ENCODE measurements around the gene NR3C2. TPM values are rescaled to one million over a fixed set of nuclear protein-coding genes. Genes with fewer than 3 reads are reported as not detected.
"Not testable (repeated sequence)": the region's sequence is repeated elsewhere in the genome, so short reads cannot be mapped to it uniquely, and the experiment has no call there.

NR3C2 gene
- polyA plus RNA-seq, 1 donor: 6.8 TPM

GRCh38 chr4:148089624-148090023 is 352.6 kb downstream of the NR3C2 start:
- DNase-seq: no peak
- WGBS (ENCODE audit: insufficient coverage, low lambda C conversion rate): no CpG with 5 or more reads among the region's 6 CpGs
- H3K36me3 ChIP-seq (ENCODE audit: control insufficient read depth, insufficient read depth, low read length): no peaks in the 10 kb centered on the region
- no peaks in the 10 kb centered on the region for H3K27me3 ChIP-seq (ENCODE audit: control insufficient read depth, insufficient read depth, low read length)
- no peak overlapping the region for H3K4me3 ChIP-seq (ENCODE audit: low read length)
- H3K4me1 ChIP-seq (ENCODE audit: control insufficient read depth, insufficient read depth, low read length): no peaks in the 10 kb centered on the region
- no peak overlapping the region for H3K27ac ChIP-seq (ENCODE audit: low read length)
- H3K9me3 ChIP-seq (ENCODE audit: control insufficient read depth, low read depth, low read length): no peaks in the 10 kb centered on the region

- WGBS (ENCODE audit: insufficient coverage, low lambda C conversion rate): no CpG with 5 or more reads among the region's 4 CpGs
- not testable (repeated sequence) for H3K9me3 ChIP-seq (ENCODE audit: control insufficient read depth, low read depth, low read length); H3K27me3 ChIP-seq (ENCODE audit: control insufficient read depth, insufficient read depth, low read length); H3K4me1 ChIP-seq (ENCODE audit: control insufficient read depth, insufficient read depth, low read length); H3K4me3 ChIP-seq (ENCODE audit: low read length); DNase-seq; H3K27ac ChIP-seq (ENCODE audit: low read length)
- H3K36me3 ChIP-seq (ENCODE audit: control insufficient read depth, insufficient read depth, low read length): peaks cover 14% of the 10 kb centered on the region
These were observed 359.1 kb downstream of the NR3C2 start for GRCh38 chr4:148083073-148083472.

- Histone ChIP-seq H3K9me3 (ENCODE audit: control insufficient read depth, low read depth, low read length) (no peaks in the 10 kb centered on the region), H3K4me3 (ENCODE audit: low read length) (no peak overlapping the region), H3K36me3 (ENCODE audit: control insufficient read depth, insufficient read depth, low read length) (peaks cover 14% of the 10 kb centered on the region), H3K27ac (ENCODE audit: low read length) (no peak overlapping the region), H3K4me1 (ENCODE audit: control insufficient read depth, insufficient read depth, low read length) (no peaks in the 10 kb centered on the region), H3K27me3 (ENCODE audit: control insufficient read depth, insufficient read depth, low read length) (no peaks in the 10 kb centered on the region)
- no CpG with 5 or more reads among the region's 3 CpGs for WGBS (ENCODE audit: insufficient coverage, low lambda C conversion rate)
- no peak for DNase-seq
These were observed 360.5 kb downstream of the NR3C2 start for GRCh38 chr4:148081745-148082144.

GRCh38 chr4:148081267-148081666 is 360.9 kb downstream of the NR3C2 start:
- no peaks in the 10 kb centered on the region for H3K4me1 ChIP-seq (ENCODE audit: control insufficient read depth, insufficient read depth, low read length)
- H3K27me3 ChIP-seq (ENCODE audit: control insufficient read depth, insufficient read depth, low read length): no peaks in the 10 kb centered on the region
- DNase-seq: no peak
- peaks cover 14% of the 10 kb centered on the region for H3K36me3 ChIP-seq (ENCODE audit: control insufficient read depth, insufficient read depth, low read length)
- WGBS (ENCODE audit: insufficient coverage, low lambda C conversion rate): no CpG with 5 or more reads among the region's 12 CpGs
- no peaks in the 10 kb centered on the region for H3K9me3 ChIP-seq (ENCODE audit: control insufficient read depth, low read depth, low read length)
- H3K27ac ChIP-seq (ENCODE audit: low read length): no peak overlapping the region
- H3K4me3 ChIP-seq (ENCODE audit: low read length): no peak overlapping the region

GRCh38 chr4:148079961-148080360 is 362.3 kb downstream of the NR3C2 start:
- 94% methylated on average over 2 of the region's 7 CpGs for WGBS (ENCODE audit: insufficient coverage, low lambda C conversion rate)

GRCh38 chr4:148078061-148078460 is 364.2 kb downstream of the NR3C2 start:
- no peak for DNase-seq
- Histone ChIP-seq H3K9me3 (ENCODE audit: control insufficient read depth, low read depth, low read length) (peaks cover 4% of the 10 kb centered on the region), H3K27me3 (ENCODE audit: control insufficient read depth, insufficient read depth, low read length) (no peaks in the 10 kb centered on the region), H3K36me3 (ENCODE audit: control insufficient read depth, insufficient read depth, low read length) (peaks cover 35% of the 10 kb centered on the region), H3K4me1 (ENCODE audit: control insufficient read depth, insufficient read depth, low read length) (no peaks in the 10 kb centered on the region), H3K4me3 (ENCODE audit: low read length) (no peak overlapping the region), H3K27ac (ENCODE audit: low read length) (no peak overlapping the region)
- no CpG with 5 or more reads among the region's 2 CpGs for WGBS (ENCODE audit: insufficient coverage, low lambda C conversion rate)

More at GRCh38 chr4:148079961-148080360, 362.3 kb downstream of the NR3C2 start:
- Histone ChIP-seq H3K4me3 (ENCODE audit: low read length) (no peak overlapping the region), H3K4me1 (ENCODE audit: control insufficient read depth, insufficient read depth, low read length) (no peaks in the 10 kb centered on the region), H3K27me3 (ENCODE audit: control insufficient read depth, insufficient read depth, low read length) (no peaks in the 10 kb centered on the region), H3K36me3 (ENCODE audit: control insufficient read depth, insufficient read depth, low read length) (peaks cover 23% of the 10 kb centered on the region), H3K27ac (ENCODE audit: low read length) (no peak overlapping the region), H3K9me3 (ENCODE audit: control insufficient read depth, low read depth, low read length) (no peaks in the 10 kb centered on the region)
- DNase-seq: no peak

GRCh38 chr4:148077581-148077980 is 364.6 kb downstream of the NR3C2 start:
- no peak overlapping the region for H3K27ac ChIP-seq (ENCODE audit: low read length)
- H3K4me3 ChIP-seq (ENCODE audit: low read length): no peak overlapping the region
- no CpG with 5 or more reads among the region's 1 CpG for WGBS (ENCODE audit: insufficient coverage, low lambda C conversion rate)
- H3K9me3 ChIP-seq (ENCODE audit: control insufficient read depth, low read depth, low read length): peaks cover 4% of the 10 kb centered on the region
- peaks cover 37% of the 10 kb centered on the region for H3K36me3 ChIP-seq (ENCODE audit: control insufficient read depth, insufficient read depth, low read length)
- no peaks in the 10 kb centered on the region for H3K27me3 ChIP-seq (ENCODE audit: control insufficient read depth, insufficient read depth, low read length)
- DNase-seq: no peak
- H3K4me1 ChIP-seq (ENCODE audit: control insufficient read depth, insufficient read depth, low read length): no peaks in the 10 kb centered on the region

GRCh38 chr4:148076964-148077363 is 365.2 kb downstream of the NR3C2 start:
- Histone ChIP-seq H3K27ac (ENCODE audit: low read length) (no peak overlapping the region), H3K4me1 (ENCODE audit: control insufficient read depth, insufficient read depth, low read length) (no peaks in the 10 kb centered on the region), H3K27me3 (ENCODE audit: control insufficient read depth, insufficient read depth, low read length) (no peaks in the 10 kb centered on the region), H3K4me3 (ENCODE audit: low read length) (no peak overlapping the region), H3K9me3 (ENCODE audit: control insufficient read depth, low read depth, low read length) (peaks cover 4% of the 10 kb centered on the region), H3K36me3 (ENCODE audit: control insufficient read depth, insufficient read depth, low read length) (peaks cover 34% of the 10 kb centered on the region)
- no CpG with 5 or more reads among the region's 5 CpGs for WGBS (ENCODE audit: insufficient coverage, low lambda C conversion rate)
- no peak for DNase-seq

GRCh38 chr4:148075438-148075837 is 366.8 kb downstream of the NR3C2 start:
- Histone ChIP-seq H3K27ac (ENCODE audit: low read length) (no peak overlapping the region), H3K4me3 (ENCODE audit: low read length) (no peak overlapping the region), H3K4me1 (ENCODE audit: control insufficient read depth, insufficient read depth, low read length) (no peaks in the 10 kb centered on the region), H3K27me3 (ENCODE audit: control insufficient read depth, insufficient read depth, low read length) (no peaks in the 10 kb centered on the region), H3K9me3 (ENCODE audit: control insufficient read depth, low read depth, low read length) (peaks cover 4% of the 10 kb centered on the region), H3K36me3 (ENCODE audit: control insufficient read depth, insufficient read depth, low read length) (peaks cover 23% of the 10 kb centered on the region)
- no CpG with 5 or more reads among the region's 3 CpGs for WGBS (ENCODE audit: insufficient coverage, low lambda C conversion rate)
- DNase-seq: no peak

GRCh38 chr4:148074462-148074861 is 367.8 kb downstream of the NR3C2 start:
- WGBS (ENCODE audit: insufficient coverage, low lambda C conversion rate): no CpG with 5 or more reads among the region's 5 CpGs
- DNase-seq: no peak

GRCh38 chr4:148073349-148073748 is 368.9 kb downstream of the NR3C2 start:
- DNase-seq: no peak
- Histone ChIP-seq H3K36me3 (ENCODE audit: control insufficient read depth, insufficient read depth, low read length) (peaks cover 23% of the 10 kb centered on the region), H3K4me1 (ENCODE audit: control insufficient read depth, insufficient read depth, low read length) (no peaks in the 10 kb centered on the region), H3K9me3 (ENCODE audit: control insufficient read depth, low read depth, low read length) (peaks cover 4% of the 10 kb centered on the region), H3K27me3 (ENCODE audit: control insufficient read depth, insufficient read depth, low read length) (no peaks in the 10 kb centered on the region), H3K4me3 (ENCODE audit: low read length) (no peak overlapping the region), H3K27ac (ENCODE audit: low read length) (no peak overlapping the region)
- WGBS (ENCODE audit: insufficient coverage, low lambda C conversion rate): no CpG with 5 or more reads among the region's 6 CpGs

More at GRCh38 chr4:148074462-148074861, 367.8 kb downstream of the NR3C2 start:
- Histone ChIP-seq H3K4me3 (ENCODE audit: low read length) (no peak overlapping the region), H3K27me3 (ENCODE audit: control insufficient read depth, insufficient read depth, low read length) (no peaks in the 10 kb centered on the region), H3K4me1 (ENCODE audit: control insufficient read depth, insufficient read depth, low read length) (no peaks in the 10 kb centered on the region), H3K27ac (ENCODE audit: low read length) (no peak overlapping the region), H3K9me3 (ENCODE audit: control insufficient read depth, low read depth, low read length) (peaks cover 4% of the 10 kb centered on the region), H3K36me3 (ENCODE audit: control insufficient read depth, insufficient read depth, low read length) (peaks cover 23% of the 10 kb centered on the region)

All from large intestine (tissue), 3 donors.